CD4-positive, alpha-beta T cell (primary cell): ENCODE results near the gene IL36A. TPM values are rescaled to one million over a fixed set of nuclear protein-coding genes. Genes with fewer than 3 reads are reported as not detected.

Experiments
- ATAC-seq: fragments of 200-7000 bp; cut with Tn5 transposase; one replicate; pipeline ENCODE4 v1.10.0; 2022; ENCODE audit warnings: mild to moderate bottlenecking; ENCODE audit not compliant: poor library complexity
- CTCF ChIA-PET: fragments of 350-600 bp; sonication (Branson Sonifier 250); formaldehyde crosslinking; loops from one replicate; lab custom pipeline; 2021; ENCODE audit warnings: antibody characterized with exemption, inconsistent platforms; lab: Charles Lee
- POLR2A ChIA-PET: fragments of 350-600 bp; sonication (Branson Sonifier 250); formaldehyde crosslinking; loops from one replicate; lab custom pipeline; 2021; ENCODE audit warnings: antibody characterized with exemption, inconsistent platforms; lab: Charles Lee
- DNase-seq, 14 experiments: peaks; one replicate each; pipeline ENCODE4 v3.0.0-alpha.2; 2013 to 2020; ENCODE audit warnings: mixed read lengths in 2 of 14
- H3K27ac ChIP-seq, 2 donors: one replicate each; pipeline versions ENCODE4 v1.5.1 to v1.7.0; 2013; ENCODE audit warnings: low read length in 2 of 2, low read depth in 1 of 2, mild to moderate bottlenecking in 1 of 2
- H3K27me3 ChIP-seq, 2 experiments: 1 replicate in 1 of 2; 2 replicates in 1 of 2; pipeline versions ENCODE4 v1.6.1 to v1.7.0; 2013; ENCODE audit warnings: low read length in 2 of 2, control low read depth in 1 of 2, mild to moderate bottlenecking in 1 of 2, moderate library complexity in 1 of 2; ENCODE audit not compliant: insufficient read depth in 2 of 2, control insufficient read depth in 1 of 2
- H3K36me3 ChIP-seq: one replicate; pipeline ENCODE4 v1.6.1; 2013; ENCODE audit warnings: low read length, control low read depth; ENCODE audit not compliant: insufficient read depth
- H3K4me1 ChIP-seq: one replicate; pipeline ENCODE4 v1.6.1; 2013; ENCODE audit warnings: low read length, control low read depth; ENCODE audit not compliant: insufficient read depth
- H3K4me3 ChIP-seq: one replicate; pipeline ENCODE4 v1.5.1; 2013; ENCODE audit warnings: mild to moderate bottlenecking, low read length, moderate library complexity
- H3K9me3 ChIP-seq, 2 experiments: 1 replicate in 1 of 2; 2 replicates in 1 of 2; pipeline versions ENCODE4 v1.6.1 to v1.7.0; 2013; ENCODE audit warnings: low read length in 2 of 2, mild to moderate bottlenecking in 2 of 2, control low read depth in 1 of 2, moderate library complexity in 1 of 2; ENCODE audit not compliant: control insufficient read depth in 1 of 2, insufficient read depth in 1 of 2
- H3K27ac Mint-ChIP-seq: one replicate; pipeline ENCODE4 v1.8.0; 2020; ENCODE audit warnings: mixed read lengths
- H3K27me3 Mint-ChIP-seq: one replicate; pipeline ENCODE4 v1.8.0; 2021; ENCODE audit warnings: mixed read lengths
- H3K36me3 Mint-ChIP-seq: one replicate; pipeline ENCODE4 v1.8.0; 2021; ENCODE audit warnings: low read depth, mixed read lengths
- H3K4me1 Mint-ChIP-seq: one replicate; pipeline ENCODE4 v1.8.0; 2021; ENCODE audit warnings: low read depth, mixed read lengths
- H3K4me3 Mint-ChIP-seq: one replicate; pipeline ENCODE4 v1.8.0; 2020; ENCODE audit warnings: mild to moderate bottlenecking, mixed read lengths
- H3K9me3 Mint-ChIP-seq: one replicate; pipeline ENCODE4 v1.8.0; 2020; ENCODE audit warnings: mixed read lengths
- CTCF ChIP-seq: fragments of 200-600 bp; IDR thresholded peaks from one replicate; pipeline ENCODE4 v1.8.0; 2022; ENCODE audit warnings: antibody characterized with exemption, mild to moderate bottlenecking
- intact Hi-C, 2 experiments: fragments of 100-400 bp; cut with DNase I in 1 of 2; cut with micrococcal nuclease in 1 of 2; formaldehyde crosslinking; loops; one replicate each; pipeline versions ENCODE4 v1.15.1 to v1.9.0; 2023 to 2025; cut with DNase I, micrococcal nuclease
- total RNA-seq, 174 experiments: library from RNA in 2 of 174; stranded (reverse) in 2 of 174; gene quantifications; one replicate each; pipeline ENCODE4 v1.2.3 and lab custom pipeline; 2021 to 2026

IL36A gene
- total RNA-seq, 2 experiments from 2014 or later = 0.47 TPM; not detected in 1

- Histone ChIP-seq H3K4me1 (peaks cover 7% of the 10 kb centered on the region), H3K4me3 (no peak overlapping the region), H3K9me3 (no peaks in the 10 kb centered on the region), H3K36me3 (no peaks in the 10 kb centered on the region), H3K27ac (no peak overlapping the region), H3K27me3 (no peaks in the 10 kb centered on the region)
- H3K27me3 Mint-ChIP-seq = peaks cover 7% of the 10 kb centered on the region
- no peak for ATAC-seq
- ChIA-PET CTCF (no interaction called here), POLR2A (no interaction called here)
- peaks cover 19% of the 10 kb centered on the region for H3K4me1 Mint-ChIP-seq
- H3K4me3 Mint-ChIP-seq = no peak overlapping the region
- no peak for DNase-seq
- H3K9me3 Mint-ChIP-seq = no peaks in the 10 kb centered on the region
- intact Hi-C loops = no loop called here
- H3K36me3 Mint-ChIP-seq = no peaks in the 10 kb centered on the region
- no peak overlapping the region for H3K27ac Mint-ChIP-seq
- no peak for TF ChIP-seq CTCF
Measured at GRCh38 chr2:113018509-113018908, 13.2 kb downstream of the IL36A start.

GRCh38 chr2:113021312-113021711 is 16.1 kb downstream of the IL36A start:
- Mint-ChIP-seq H3K27ac (no peak overlapping the region), H3K4me1 (peaks cover 5% of the 10 kb centered on the region), H3K36me3 (no peaks in the 10 kb centered on the region), H3K4me3 (no peak overlapping the region), H3K9me3 (no peaks in the 10 kb centered on the region), H3K27me3 (peaks cover 7% of the 10 kb centered on the region)
- no peak overlapping the region for H3K4me3 ChIP-seq
- no peak overlapping the region for H3K27ac ChIP-seq
- no peaks in the 10 kb centered on the region for H3K9me3 ChIP-seq
- H3K4me1 ChIP-seq = no peaks in the 10 kb centered on the region
- DNase-seq (no peak), ATAC-seq (no peak)
- H3K27me3 ChIP-seq = no peaks in the 10 kb centered on the region
- ChIA-PET CTCF (no interaction called here), POLR2A (no interaction called here)
- no peaks in the 10 kb centered on the region for H3K36me3 ChIP-seq
- intact Hi-C loops = no loop called here
- TF ChIP-seq CTCF = no peak

GRCh38 chr2:113024764-113025163 is 19.5 kb downstream of the IL36A start:
- no peak overlapping the region for H3K27ac ChIP-seq
- H3K9me3 Mint-ChIP-seq = no peaks in the 10 kb centered on the region
- no peak overlapping the region for H3K27ac Mint-ChIP-seq
- ChIA-PET POLR2A (no interaction called here), CTCF (interaction anchor here (0.8 kb wide), 1 partner anchor 113 kb away, joined by 4 read pairs; no protein-coding TSS in a partner anchor)
- H3K4me1 ChIP-seq = no peaks in the 10 kb centered on the region
- H3K4me1 Mint-ChIP-seq = no peaks in the 10 kb centered on the region
- H3K27me3 ChIP-seq = peaks cover 6 to 12% of the 10 kb centered on the region in 2 experiments
- no peaks in the 10 kb centered on the region for H3K9me3 ChIP-seq
- ATAC-seq (no peak), DNase-seq (no peak)
- no peaks in the 10 kb centered on the region for H3K36me3 ChIP-seq
- H3K36me3 Mint-ChIP-seq = no peaks in the 10 kb centered on the region
- H3K4me3 Mint-ChIP-seq = no peak overlapping the region
- no peak overlapping the region for H3K4me3 ChIP-seq
- H3K27me3 Mint-ChIP-seq = peaks cover 4% of the 10 kb centered on the region
- no peak for TF ChIP-seq CTCF
- intact Hi-C loops = no loop called here
